ENCODE data around the gene RCAN2.

GRCh38 chr6:46381579-46381978, 109.7 kb downstream of the RCAN2 start:
- TF ChIP-seq CTCF (conservative IDR thresholded peaks at IDR 0.05; ENCODE audit: low read depth in 2 of 2) (no peak), EZH2 (IDR thresholded peaks at IDR 0.05; ENCODE audit: low read depth, unreplicated experiment) (no peak), POLR2AphosphoS5 (IDR thresholded peaks at IDR 0.05; ENCODE audit: low read depth) (no peak), ETS1 (IDR thresholded peaks at IDR 0.05) (no peak), REST (IDR thresholded peaks at IDR 0.05; ENCODE audit: unreplicated experiment) (no peak), EZH2phosphoT487 (IDR thresholded peaks at IDR 0.05; ENCODE audit: unreplicated experiment) (no peak)
